Measurements from ENCODE around the gene KAZN.

KAZN gene

DNA sequence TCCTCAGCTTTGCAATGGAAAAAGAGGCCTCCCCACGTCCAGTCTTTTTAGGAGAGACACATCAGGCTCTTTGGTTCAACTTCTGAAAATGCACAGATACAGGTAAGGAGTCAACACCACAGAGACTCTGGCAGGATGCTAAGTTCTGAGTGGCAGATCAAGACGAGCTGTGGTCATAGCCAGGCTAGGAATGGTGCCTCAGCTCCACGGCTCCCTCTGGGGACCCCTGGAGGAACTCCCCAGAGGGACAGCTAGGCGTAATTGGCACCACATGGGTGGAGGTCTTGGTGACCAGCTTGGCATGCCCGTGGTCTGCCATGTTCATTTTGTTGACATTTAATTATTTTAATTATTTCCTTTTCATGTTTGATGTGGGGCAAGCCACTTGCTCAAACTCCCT is 206.1 kb downstream of the KAZN start:
- no peak for DNase-seq

DNA sequence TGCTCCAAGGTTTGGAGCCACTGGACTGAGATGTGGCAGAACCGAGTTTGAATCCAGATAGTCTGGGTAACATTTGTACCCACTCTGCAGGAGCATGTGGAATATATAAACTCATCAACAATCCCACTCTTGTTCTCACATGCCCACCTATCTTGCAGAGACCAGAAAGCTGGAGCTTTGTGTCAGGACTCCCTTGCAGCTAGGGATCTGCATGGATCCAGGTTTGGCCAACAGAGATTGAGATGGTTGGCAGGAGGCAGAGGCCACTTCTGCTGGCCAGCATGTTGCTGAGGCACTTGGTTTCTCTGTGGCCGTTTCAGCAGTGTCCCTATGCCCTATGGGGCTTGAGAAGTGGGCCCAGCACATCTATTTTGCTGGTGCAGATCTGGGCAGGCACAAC is 208.3 kb downstream of the KAZN start:
- no peak for DNase-seq

DNA sequence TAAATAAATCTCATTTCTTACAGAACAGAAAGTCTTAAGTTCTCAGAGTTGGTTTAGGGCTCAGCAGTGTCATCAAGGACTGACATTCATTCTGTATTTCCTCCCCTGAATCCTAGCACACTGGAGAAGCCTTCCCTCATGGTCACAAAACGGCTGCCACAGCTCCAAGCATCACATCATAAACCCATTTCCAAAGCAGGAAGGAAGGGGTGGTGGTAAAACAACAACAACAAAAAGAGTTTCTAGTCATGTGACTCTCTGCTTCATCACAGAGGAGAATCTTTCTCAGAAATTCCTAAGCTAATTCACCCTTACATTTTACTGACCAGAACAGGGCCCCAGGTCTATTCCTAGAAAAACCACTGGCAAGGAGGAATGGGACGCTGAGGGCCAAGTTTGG is 210.3 kb downstream of the KAZN start:
- DNase-seq = no peak

DNA sequence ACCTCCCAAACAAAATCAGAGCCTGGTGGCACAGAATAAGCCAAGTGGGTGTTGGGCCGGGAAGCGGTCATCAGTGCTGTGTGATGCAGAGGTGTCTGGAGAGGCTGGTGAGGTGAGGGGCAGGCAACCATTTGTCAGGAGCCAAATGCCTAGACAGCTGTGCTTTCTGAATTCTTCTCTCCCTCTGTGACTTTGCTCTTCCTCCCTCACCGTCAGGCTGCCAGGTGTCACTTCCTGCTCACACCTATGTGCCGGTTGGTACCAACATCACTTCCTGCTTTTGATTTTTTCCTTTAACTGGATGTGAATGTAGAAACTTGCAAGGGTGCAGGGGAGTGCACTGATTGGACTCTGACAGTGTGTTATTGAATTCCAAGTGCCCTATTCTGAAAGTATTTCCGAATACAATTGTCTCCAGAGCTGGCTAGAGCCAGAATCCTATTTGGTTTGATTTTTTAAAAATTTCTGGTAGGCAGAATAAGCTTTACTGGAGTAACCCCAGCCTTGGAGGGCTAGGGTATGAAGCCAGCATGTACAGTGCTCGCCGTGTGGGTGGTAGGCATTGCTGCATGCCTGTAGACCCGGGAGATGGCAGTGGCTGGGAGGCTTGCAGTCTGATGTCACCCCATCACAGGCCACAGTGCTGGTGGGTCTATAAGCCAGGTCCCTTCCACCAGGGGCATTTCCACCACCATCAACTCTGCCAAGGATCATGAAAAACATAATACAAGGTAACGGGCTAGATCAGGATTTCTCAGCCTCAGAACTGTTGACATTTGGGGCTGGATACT is 210.9 kb downstream of the KAZN start:
- no peak for DNase-seq

DNA sequence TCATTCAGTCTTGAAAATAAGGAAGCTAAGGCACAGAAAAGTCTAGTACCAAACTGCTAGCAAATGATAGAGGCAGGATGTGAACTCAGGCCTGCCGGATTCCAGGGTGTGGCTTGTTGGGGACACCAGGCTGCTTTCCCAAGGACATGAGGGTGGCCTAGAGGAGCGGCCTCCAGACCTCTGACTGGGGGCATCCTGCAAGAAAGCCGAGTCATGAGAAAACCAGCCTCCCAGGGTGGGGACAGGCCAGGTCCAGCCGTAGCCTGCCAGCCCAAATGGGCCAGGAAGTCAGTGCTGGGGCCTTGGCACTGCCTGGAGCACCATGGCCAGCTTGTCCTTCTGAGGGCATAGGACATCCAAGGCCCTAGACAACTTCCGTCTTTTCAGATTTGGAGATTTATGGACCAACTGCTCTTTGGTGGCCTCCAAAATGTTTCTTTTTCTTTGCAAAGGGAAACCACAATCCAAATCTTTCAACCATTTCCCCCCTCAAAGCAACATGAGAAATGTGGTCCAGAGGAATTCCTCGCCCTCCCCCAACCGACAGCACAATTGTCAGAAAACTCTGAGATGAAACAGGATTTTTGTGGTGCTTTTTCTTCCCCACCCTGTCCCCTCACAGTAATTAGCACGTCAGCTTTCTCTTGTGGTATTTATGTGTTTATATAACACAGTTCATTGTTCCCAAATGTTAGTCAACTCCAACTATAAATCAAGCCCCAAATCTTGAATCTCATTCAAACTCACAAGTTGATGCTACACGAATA is 212.3 kb downstream of the KAZN start:
- DNase-seq = peak; percentile 54

DNA sequence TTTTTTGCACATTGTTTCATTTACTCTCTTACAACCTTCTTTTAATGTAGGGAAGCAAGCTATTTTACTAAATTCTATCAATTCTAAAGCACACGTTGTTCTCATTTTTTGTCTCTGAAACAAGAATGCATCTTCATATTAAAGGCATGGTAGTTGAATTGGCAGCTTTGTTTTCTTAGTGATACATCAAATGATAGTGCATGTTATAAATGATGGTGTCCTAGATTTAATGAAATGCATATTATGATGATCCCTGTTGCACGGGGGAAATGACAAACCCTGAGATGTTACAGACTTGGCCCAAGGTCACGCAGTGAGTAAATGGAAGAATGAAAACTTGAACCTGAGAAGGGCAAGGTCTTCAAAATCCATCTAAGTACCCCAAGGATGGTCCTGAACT is 213.1 kb downstream of the KAZN start:
- DNase-seq = no peak

DNA sequence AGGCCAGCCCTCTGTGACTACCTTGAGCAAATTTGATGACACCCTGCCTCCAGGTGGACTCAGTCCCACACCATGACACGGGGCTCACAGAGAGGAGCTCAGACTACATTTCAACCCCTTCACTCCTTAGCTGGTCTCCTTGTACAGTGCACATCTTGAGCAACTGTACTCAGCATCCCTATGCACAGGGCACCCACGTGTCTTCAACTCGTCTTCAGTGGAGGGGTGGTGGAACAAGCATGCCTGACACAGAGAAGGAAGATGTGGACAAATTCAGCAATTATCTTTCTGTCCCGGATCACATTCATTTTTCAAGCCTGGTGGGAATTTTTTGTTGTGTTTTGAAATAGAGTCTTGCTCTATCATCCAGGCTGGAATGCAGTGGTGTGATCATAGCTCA is 213.7 kb downstream of the KAZN start:
- no peak for DNase-seq

DNA sequence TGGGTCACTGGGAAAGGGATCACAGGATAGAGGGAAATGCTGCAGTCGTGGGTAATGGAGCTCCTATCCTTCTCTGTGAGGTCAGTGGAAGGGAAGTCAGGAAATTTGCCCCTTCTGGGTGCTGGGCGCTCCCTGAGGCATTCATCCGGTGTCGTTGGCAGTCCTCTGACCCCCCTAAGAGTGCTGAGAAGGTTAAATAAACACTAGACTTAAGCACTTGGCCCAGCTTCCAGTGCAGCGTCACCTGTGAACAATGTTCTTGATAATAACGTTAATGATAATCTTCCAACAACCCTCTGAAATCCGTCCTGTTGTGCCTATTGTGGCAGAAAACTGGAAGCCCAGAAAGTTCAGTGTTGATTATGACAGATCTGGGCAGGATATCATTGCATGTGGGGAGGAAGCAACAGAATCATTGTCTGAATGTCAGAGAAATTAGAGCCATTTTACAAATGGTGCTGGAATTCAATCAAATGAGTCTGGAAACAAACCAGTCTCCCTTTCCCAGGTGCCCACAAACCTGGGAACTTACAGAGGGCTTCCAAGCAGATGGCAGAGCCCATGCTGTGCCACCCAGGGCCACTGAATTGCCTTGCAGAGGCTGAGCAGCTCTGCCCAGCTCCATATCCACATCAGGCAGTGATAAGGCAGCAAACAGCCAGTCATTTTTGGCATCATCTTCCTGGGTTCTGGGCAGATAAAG is 216.8 kb downstream of the KAZN start:
- DNase-seq = no peak

DNA sequence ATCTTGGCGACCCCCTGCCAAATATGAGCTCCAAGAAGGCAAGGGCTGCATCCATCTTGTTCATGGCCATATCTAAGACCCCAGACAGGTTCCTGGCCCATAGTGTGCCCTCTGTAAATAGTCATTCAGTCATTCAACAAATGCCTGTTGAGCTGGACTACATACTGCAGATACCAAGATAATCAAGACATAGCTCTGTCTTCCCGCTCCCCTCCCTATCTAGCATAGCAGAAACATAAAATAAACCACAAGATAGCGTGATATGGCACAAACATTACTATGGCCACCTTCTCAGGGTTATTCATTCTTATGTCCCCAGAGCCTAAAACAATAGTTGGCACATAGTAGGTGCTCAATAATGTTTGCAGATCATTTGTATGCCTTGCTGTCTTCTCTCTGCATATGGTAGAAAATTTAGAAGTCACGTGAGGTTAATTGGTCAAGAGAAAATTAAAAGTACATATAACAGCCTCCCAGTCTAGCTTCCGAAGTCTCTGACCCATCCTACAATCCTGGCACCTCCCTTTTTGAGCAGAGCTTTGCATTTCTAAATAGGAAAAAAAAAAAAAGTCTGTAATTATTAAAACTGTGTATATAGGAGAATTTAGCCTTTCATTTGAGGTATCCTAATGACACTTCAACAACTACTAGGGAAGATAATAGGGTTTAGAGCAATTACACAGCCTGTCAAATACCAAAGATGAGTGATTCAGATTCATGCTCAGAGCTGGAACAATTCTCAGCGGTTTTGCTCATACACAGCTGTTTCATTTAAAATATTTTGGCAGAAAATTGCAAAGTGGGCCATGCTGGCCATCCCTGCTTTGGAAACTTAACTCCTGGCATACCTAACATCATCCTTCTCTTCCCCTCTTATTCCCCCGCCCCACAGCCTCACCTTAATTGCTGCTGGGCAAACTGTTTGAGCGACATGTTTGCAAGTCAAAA is 219.0 kb downstream of the KAZN start:
- peak; percentile 8 for DNase-seq

DNA sequence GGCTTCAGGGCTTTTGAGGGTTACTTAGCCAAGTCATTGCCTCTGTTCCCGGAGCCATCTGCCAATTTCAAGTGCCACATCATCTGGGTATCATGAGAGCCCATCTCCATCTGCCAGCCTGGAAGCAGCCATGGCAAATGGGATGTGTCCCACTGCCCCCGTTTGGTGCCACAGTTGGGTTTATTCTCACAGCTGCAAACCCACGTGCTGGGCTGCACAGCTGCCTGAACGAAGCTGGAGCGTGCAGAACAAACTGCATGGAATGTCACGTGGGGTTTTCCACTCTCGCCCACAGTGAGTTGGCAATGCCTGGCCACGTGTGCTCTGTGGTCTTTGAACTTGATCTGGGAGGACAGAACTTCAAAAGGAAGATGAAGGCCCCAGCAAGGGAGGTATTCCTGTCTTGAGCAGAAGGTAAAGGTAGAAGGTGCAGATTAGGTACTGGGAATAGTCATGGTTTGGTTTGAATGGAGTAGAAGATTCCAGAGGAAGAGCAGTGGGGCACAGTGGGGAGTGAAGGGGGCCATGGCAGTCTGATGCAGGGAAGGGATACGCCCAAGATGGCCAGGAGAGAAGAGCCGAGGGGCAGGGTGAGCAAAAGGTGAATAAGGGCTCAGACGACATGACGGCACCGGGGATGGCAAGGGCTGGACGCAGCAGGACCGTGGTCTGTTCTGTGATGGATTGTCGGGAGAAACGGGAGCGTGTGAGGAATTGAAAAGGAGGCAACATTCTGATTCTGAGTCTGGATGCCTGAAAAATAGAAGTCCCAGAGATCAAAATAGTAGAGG is 222.0 kb downstream of the KAZN start:
- DNase-seq = no peak

DNA sequence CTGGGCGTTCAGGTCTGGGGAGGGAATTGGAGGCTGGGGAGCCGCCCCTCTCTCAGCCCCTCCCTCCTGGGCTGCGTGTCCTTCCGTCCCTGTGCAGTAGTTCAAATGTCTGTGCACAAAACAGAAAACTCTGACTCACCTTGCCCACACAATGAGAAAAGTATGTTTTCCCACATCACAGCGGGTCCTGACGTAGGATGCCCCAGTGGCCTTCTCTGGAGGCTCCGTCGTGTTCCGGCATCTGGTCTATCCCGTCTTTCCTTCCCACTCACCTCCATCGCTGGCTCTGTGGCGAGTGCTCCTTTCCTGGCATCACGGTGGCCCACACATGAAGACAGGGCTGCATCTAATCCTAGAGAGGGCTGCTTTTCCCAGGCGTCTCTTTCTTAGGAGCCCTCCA is 224.0 kb downstream of the KAZN start:
- DNase-seq = no peak

DNA sequence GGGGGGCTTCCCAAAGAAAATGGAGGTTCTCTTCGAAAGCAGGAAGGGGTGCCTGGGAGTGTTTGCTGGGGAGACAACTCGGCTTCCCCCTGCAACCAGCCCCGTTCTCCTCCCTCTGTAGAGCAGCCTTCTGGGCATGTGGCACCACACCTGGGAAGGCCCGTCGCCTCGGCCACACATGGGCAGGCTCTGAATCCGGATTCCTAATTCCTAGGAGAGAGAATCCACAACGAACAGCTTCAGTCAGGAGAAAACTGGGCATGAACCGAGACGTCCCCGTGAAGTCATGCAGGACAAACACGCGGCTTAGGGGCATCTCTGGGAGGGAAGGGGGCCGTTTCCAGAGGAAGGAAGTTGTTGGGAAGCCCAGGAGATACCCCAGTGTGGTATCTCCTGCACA is 224.5 kb downstream of the KAZN start:
- DNase-seq = no peak

DNA sequence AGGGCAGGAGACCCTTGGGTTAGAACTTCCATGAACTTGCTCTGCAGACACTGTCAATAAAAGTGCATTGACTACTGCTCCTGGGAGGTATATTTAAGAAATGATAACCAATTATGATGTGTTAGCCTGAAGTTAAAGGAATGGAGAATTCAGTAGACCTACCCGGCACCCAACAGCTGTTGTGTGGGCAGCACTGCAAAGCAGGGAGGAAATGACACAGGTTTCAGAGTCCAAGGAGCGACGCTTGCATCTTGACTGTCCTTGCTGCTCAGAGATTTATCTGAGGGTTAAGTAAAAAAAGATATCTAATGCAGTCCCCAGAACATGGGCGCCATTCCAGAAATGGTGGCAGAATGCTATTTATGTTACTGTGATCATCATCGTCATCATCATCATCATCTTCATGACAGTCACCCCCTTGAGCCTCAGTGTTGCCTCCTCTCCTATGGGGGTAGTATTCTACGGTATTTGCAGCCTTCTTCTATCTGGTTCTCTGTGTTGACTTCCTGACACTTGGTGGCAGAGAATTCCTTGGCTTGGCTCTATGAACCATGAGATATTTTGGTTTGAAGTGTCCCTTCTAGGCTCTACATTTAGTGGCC is 225.9 kb downstream of the KAZN start:
- DNase-seq = no peak

DNA sequence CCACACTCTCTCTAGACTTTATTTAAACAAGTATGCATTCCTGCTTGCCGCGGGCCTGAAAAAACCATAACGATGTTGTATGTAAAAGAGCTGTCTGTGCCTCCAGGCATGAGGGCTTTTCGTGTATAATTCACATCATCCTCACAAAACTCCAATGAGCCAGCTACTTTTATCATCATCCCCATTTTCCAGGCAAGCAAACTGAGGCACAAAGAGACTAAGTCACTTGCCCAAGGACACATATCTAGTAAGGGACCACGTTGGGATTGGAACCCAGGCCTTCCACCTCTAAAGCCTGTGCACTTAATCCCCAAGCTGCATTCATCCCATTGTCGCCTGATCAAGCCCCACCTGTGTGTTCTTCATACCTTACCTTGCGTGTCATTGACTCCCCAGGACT is 226.9 kb downstream of the KAZN start:
- DNase-seq = no peak

DNA sequence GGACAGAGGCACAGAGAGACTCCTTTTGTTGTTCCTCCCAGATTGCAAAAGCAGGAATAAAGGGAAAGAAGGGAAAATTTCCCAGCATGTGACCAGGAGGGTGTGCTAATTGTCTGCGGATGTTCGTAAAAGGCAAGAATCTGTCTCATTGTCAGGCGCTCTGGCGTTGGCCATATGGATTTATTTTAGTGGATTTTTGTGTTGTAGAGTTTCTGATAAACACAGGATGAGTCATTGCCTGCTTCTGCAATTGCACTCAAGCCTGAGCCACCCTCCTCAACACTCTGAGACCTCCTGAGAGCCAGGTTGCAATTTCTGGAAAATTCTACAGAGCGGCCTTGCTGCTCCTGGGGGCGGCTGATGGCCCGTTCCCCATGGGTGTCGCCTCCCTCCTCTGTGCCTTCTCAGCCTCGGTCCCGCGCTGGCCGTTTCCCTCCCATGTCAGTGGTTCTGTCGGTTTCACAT is 227.7 kb downstream of the KAZN start:
- peak; percentile 85 for DNase-seq

DNA sequence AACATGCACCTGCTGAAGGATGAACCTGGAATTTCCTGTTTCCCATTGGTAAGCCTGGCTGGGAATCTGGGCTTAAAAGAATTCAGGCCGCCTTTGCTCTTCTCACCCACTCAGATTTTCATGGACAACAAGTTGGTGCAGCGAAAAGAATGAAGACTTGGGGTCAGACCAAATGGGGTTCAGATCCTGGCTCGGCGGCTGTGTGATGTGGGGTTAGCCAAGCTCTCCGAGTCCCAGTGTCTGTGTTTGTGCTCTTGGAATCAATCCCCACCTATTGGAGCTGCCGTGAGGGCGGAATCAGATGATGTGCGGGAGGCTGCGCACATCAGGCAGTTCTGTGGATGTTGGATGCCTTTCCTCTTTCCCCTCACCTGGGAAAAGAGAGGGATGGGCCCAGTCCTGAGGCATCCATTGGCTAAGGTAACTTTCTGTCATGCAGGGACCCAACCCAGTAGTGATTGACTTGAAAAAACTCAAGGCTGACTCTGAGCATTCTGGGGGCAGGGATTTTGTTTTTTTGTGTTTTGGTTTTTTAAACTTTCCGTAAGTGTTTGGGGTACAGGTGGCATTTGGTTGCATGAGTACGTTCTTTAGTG is 228.3 kb downstream of the KAZN start:
- no peak for DNase-seq

DNA sequence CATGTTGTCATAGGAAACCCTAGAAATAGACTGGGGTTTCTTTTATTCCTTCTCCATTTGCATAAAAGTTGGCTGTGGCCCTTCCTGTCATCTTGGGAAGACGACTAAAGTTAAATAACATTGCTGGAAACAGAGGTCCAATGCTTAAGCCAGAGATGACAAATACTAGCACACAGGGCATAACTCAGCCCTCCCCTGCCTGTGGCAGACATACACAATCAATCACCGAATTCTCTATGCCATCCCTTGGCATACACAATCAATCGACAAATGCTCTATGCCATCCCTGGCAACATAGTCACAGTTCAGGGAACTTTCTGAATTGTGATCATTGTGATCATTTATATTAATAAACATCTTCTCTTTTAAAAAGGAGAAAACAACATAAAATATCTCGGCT is 229.4 kb downstream of the KAZN start:
- no peak for DNase-seq

DNA sequence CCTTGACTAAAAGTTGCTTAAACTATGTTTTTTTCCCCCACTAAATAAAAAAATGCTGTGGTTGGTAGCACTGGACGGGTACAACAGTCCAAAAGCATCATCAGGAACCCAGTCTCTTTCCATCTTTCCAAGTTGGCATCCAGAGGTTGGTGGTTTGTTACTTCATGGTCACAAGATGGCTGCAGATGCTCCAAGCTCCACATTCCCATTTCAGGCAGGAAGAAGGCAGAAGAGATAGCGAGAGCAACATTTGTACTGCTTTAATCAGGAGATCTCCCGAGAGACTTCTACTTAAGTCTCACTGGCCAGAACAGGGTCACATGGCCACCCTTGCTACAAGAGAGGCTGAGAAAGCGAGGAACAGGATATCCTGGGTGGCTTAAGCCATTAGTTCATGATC is 230.2 kb downstream of the KAZN start:
- no peak for DNase-seq

DNA sequence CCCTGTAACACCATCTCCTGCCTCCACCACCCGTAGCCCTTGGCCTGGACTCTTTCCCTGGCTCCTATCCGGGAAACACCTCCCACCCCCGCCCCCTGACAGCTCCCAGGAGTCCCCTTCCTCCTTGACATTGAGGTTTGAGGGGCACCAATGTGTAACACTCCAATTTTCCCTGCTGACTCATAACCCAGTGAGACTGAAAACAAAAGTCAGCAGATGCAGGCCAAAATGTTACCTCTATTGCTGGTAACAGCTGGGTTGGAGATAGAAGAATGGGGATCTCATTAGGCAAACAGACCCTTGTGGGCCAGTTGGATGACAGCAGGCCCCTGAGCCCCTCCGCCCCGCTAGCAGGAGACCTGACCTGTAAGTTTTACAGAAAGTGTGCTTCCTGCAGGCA is 237.2 kb downstream of the KAZN start:
- DNase-seq = no peak

DNA sequence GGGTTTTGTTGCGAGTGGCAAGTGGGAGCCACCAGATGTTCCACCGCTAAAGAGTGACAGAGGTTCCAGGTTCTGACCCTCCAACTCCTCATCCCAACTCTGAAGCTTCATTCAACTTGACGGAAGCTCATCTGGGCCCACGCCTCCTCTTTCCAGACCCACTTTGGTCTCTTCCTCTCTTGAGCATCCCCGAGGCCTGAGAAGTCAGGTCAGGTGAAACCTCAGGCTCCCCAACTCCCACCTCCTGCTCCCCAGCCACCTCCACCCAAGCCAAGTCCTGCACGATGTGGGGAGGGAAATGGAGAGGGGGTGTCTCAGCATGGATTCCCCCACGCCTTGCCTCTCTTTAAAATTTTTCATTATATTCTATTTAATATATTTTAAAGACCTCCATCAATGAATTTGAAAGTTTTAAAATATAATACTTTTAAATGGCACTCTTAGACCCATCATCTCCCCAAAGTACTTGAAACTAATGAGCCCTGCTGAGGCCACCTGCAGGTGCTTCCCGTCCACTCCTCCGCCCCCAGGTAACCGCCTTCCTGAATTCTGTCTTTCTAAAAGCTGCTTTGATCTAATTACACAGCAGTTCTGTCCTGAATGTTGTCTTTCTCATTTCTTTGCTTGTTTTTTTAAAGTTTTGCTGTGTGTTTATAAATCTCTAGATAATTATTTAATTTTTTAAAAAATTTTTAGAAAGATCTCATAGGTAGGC is 238.1 kb downstream of the KAZN start:
- DNase-seq = no peak

Measured in fibroblast of upper back skin (primary cell).